Vagina (tissue), 2 donors: Measurements from ENCODE around the gene KDM4E.

Source experiments
- POLR2AphosphoS5 ChIP-seq, 2 donors: sonication (generic); formaldehyde crosslinking; IDR thresholded peaks; one replicate each; pipeline ENCODE4 v1.9.0; 2017; ENCODE audit warnings: antibody characterized with exemption in 2 of 2, mild to moderate bottlenecking in 2 of 2, low read depth in 1 of 2; ENCODE audit not compliant: insufficient read depth in 1 of 2
- TF ChIP-seq, protein P1 (sequence below), 3 experiments: fragments of 450-650 bp in 2 of 3; fragments of 200-600 bp in 1 of 3; sonication (generic) in 1 of 3; IDR thresholded peaks; one replicate each; pipeline ENCODE4 v1.5.1; 2017 to 2019; ENCODE audit warnings: antibody characterized with exemption in 3 of 3, mild to moderate bottlenecking in 2 of 3, moderate library complexity in 2 of 3

DNA sequence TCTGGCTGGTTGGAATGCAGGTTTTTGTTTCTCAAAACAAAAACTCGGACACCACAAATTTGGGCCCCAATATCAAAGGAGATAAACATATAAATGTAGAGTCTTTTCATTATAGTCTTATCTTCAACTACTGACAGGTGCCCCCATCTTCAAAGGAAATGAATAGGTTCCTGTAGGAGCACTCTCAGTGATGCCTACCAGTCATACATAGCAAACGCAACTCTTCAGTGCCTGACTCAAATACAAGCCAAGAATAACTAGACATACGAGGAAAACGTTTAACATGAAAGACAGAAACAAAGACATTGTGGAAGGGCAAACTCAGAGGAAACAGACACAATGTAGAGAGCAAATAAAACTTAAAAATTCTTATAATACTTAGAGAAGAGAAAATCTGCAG lies 37.7 kb upstream of the KDM4E start:
- no peak for TF ChIP-seq POLR2AphosphoS5 (IDR thresholded peaks at IDR 0.05; ENCODE audit: insufficient read depth in 1 of 2, low read depth in 1 of 2)
- TF ChIP-seq, protein P1, sequence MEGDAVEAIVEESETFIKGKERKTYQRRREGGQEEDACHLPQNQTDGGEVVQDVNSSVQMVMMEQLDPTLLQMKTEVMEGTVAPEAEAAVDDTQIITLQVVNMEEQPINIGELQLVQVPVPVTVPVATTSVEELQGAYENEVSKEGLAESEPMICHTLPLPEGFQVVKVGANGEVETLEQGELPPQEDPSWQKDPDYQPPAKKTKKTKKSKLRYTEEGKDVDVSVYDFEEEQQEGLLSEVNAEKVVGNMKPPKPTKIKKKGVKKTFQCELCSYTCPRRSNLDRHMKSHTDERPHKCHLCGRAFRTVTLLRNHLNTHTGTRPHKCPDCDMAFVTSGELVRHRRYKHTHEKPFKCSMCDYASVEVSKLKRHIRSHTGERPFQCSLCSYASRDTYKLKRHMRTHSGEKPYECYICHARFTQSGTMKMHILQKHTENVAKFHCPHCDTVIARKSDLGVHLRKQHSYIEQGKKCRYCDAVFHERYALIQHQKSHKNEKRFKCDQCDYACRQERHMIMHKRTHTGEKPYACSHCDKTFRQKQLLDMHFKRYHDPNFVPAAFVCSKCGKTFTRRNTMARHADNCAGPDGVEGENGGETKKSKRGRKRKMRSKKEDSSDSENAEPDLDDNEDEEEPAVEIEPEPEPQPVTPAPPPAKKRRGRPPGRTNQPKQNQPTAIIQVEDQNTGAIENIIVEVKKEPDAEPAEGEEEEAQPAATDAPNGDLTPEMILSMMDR (IDR thresholded peaks at IDR 0.05) = no peak
